RPMI7951 (cell line): ENCODE results near the gene CASP10. TPM values are rescaled to one million over a fixed set of nuclear protein-coding genes. Genes with fewer than 3 reads are reported as not detected.

ENCODE experiments used
- DNase-seq: peaks from one replicate; pipeline ENCODE4 v3.0.0-alpha.2; 2012; ENCODE audit warnings: low read depth
- total RNA-seq: library from RNA; depleted of rRNA; stranded (reverse); fragments of >200 nt; shearing (Covaris generic); gene quantifications from 2 replicates; pipeline ENCODE4 v1.2.3, GENCODE V29; 2014

The CASP10 gene
- total RNA-seq, 1 experiment from 2014 or later, result 7.4 TPM

- no peak for DNase-seq
These were observed 13.1 kb downstream of the CASP10 start for GRCh38 chr2:201196003-201196402.

DNA sequence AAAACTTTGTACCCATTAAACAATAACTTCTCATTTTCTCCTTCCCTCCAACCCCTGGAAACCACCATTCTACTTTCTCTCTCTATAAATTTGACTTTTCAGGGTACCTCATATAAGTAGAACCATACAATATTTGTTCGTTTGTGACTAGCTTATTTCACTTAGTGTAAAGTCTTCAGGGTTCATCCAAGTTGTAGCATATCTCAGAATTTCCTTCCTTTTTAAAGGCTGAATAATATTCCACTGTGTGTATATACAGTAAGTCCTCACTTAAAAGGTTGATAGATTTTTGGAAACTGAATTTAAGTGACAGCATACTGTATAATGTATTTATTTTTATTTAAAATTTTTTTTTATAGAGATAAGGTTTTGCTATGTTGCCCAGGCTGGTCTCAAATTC, 13.9 kb downstream of the CASP10 start:
- DNase-seq, result no peak

DNA sequence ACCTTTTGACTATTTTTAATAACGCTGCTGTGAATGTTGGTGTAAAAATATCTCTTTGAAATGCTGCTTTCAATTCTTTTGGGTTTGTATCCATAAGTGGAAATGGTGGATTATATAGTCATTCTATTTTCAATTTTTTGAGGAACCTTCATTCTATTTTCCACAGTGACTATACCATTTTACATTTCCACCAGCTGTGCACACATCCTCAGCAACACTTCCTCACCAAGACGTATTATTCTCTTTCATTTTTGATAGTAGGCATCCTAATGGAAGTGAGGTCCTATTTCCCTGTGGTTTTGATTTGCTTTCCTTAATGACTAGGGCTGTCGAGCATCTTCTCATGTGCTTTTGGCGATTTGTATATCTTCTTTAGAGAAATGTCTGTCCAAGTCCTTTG, 14.8 kb downstream of the CASP10 start:
- DNase-seq, result no peak

GRCh38 chr2:201199847-201200246, 16.9 kb downstream of the CASP10 start:
- DNase-seq, result no peak

DNA sequence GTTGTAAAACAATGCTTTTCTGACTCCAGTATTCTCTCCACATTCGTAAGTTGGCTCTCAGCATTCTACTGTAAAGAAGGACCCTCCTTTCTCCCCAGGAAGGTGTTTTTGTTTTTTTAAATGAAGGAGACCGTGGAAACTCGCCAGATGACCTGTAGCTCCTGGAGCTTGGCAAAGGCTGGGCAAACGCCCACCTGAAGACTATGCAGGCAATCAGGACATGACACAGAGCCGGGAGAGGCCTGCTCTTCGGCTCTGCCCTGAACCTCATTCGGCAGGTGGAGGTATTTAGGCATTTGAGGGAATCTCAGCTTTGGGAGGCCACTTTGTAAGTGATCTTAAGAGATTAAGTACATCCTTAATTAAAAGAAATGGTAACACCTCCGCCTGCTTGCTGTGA, 17.4 kb downstream of the CASP10 start:
- DNase-seq, result no peak

- DNase-seq, result no peak
These were observed 18.4 kb downstream of the CASP10 start for GRCh38 chr2:201201371-201201770.

DNA sequence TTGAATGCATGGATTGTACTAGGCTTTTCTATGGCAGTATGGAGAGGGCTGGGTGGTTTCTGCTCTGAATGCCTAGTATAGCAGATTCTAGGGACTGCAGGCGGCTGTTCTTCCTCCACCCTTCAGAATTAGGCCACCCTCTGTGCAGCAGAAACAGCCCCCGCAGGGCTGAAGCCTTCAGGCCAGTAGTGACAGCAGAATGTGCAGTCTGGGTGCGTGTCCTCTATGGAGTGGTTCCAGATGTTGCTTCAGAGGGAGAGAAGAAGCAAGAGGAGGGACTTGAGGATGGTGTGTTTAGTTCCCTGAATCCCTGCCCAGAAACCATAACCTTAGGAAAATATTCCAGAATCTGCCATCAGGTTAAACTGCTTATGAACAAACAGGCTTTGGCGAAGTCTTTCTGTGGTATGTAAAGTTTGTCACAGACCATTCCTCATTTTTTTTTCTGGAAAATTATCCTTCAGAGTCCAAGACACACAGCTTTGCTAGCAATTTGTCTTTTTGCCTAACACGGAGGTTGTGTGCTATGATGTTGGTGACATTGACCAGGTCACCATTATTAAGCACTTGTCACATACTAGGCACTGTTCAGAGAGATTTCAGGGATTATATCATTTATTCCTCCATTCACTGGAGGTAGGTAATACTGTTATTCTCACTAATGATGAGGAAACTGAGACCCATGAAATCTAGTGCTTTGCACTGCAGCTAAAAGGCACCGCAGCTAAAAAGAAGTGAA, 21.1 kb downstream of the CASP10 start:
- peak; percentile 68 for DNase-seq

- no peak for DNase-seq
These were observed 21.9 kb downstream of the CASP10 start for GRCh38 chr2:201204655-201205514.

- no peak for DNase-seq
These were observed 22.5 kb downstream of the CASP10 start for GRCh38 chr2:201205515-201205849.

GRCh38 chr2:201208563-201209252, 25.8 kb downstream of the CASP10 start:
- no peak for DNase-seq

DNA sequence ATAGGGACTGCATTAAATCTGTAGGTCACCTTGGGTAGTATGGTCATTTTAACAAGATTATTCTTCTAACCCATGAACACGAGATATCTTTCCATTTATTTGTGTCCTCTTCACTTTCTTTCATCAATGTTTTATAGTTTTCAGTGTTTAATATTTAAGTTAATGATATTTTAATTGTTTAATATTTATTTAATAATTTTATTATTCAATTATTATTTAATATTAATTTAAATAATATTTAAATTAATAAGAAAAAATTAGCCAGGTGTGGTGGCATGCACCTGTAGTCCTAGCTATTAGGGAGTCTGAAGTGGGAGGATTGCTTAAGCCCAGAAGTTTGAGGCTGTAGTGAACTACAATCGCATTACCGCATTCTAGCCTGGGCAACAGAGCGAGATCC, 33.0 kb downstream of the CASP10 start:
- DNase-seq, result no peak

DNA sequence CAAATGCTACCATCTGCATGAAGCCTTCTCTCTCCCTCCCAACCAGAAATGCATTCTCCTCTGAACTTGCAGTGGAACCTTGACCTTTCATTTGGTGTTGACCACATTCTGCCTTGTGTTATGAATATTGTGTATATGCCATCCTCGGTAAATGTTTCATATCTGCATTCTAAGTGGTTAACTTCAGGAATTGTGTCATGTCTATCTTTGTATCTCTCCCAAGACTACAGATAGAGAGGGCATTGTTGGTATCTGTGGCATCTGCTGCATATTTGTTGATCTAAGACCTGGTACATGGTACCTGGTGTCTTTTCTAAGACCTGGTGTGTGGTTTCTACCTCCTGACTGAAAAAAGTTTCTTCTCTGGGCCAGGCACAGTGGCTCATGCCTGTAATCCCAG, 34.0 kb downstream of the CASP10 start:
- DNase-seq, result no peak

DNA sequence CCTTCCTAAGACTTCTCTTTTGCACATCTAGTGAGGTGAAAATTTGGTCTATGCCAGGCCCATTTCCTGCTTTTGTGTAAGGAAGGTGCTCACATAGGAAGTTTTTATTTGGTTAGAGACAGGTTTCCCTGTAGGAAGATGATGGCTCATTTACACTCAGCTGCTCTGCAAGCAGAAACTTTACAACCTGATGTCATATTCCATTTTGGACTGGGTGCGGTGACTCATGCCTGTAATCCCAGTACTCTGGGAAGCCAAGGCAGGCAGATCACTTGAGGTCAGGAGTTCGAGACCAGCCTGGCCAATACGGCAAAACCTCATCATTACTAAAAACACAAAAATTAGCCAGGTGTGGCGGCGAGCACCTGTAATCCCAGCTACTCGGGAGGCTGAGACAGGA, 35.8 kb downstream of the CASP10 start:
- DNase-seq, result no peak

- DNase-seq, result no peak
These were observed 36.6 kb downstream of the CASP10 start for GRCh38 chr2:201219328-201220096.

- DNase-seq, result no peak
These were observed 37.2 kb downstream of the CASP10 start for GRCh38 chr2:201220102-201220570.

GRCh38 chr2:201223089-201224073, 40.4 kb downstream of the CASP10 start:
- no peak for DNase-seq

GRCh38 chr2:201228271-201228911, 45.5 kb downstream of the CASP10 start:
- peak; percentile 41 for DNase-seq

DNA sequence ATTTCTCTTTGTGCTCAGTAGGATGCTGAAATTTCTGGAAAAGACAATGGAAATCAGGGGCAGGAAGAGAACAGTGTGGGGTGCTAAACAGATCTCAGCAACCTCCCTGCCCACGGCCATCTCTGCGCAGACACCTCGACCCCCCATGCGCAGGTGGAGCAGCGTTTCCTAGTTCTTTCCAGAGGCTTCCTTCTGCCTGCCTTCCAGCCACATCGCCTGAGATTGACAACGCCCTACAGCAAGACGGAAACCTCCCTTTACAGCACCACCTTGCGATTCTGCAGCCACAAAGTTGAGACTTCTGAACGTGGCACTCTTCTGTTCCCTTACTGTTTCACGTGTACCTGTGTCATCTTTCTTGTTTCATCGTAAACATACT, 46.0 kb downstream of the CASP10 start:
- DNase-seq, result no peak

DNA sequence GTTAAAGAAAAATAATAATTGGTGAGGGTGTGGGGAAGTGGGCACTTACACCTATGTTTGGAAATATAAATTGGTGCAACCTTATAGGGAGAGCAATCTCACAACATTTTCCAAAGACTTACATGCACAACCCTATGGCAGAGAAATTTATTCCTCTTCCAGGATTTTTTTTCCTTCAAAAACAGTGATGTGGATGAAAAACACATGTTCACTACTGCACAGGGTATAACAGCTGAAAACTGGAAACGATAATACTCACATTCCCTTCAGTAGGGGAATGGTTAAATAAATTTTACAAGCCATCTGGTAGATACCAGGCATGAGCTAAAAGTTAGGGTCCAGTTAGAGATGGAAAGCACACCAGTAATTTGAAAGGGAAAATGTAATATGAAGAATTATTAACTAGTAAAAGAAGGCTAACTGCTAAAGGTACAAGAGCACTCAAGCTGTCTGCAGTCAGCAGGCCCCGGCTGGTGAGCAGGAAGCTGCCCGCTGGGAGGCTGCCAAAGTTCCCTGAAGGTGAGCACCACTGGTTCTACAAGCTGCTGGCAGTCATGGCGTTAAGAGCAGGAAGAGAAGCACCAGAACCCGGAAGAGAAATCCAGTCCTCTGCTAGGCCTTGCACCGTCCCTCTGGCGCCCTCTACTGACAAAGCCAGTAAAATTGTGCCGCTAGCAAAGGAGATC, 49.0 kb downstream of the CASP10 start:
- peak; percentile 94 for DNase-seq

GRCh38 chr2:201232467-201232815, 49.5 kb downstream of the CASP10 start:
- DNase-seq, result no peak
